Activated CD8-positive, alpha-beta T cell treated with anti-CD3 and anti-CD28 coated beads for 36 hours (primary cell): ENCODE measurements around the gene COPS6. TPM values are rescaled to one million over a fixed set of nuclear protein-coding genes. Genes with fewer than 3 reads are reported as not detected.

Experiments used
- ATAC-seq: fragments of 200-7000 bp; cut with Tn5 transposase; one replicate; pipeline ENCODE4 v1.10.0; 2021; ENCODE audit warnings: mild to moderate bottlenecking, moderate library complexity
- CTCF ChIA-PET: fragments of 350-600 bp; sonication (Branson Sonifier 250); formaldehyde crosslinking; loops from one replicate; lab custom pipeline; 2021; ENCODE audit warnings: antibody characterized with exemption; lab: Charles Lee
- POLR2A ChIA-PET: fragments of 350-600 bp; sonication (Branson Sonifier 250); formaldehyde crosslinking; loops from one replicate; lab custom pipeline; 2021; ENCODE audit warnings: antibody characterized with exemption; lab: Charles Lee
- DNase-seq: peaks from one replicate; pipeline ENCODE4 v3.0.0-alpha.2; 2020
- H3K27ac Mint-ChIP-seq: one replicate; pipeline ENCODE4 v1.8.0; 2021; ENCODE audit warnings: mild to moderate bottlenecking, mixed read lengths
- H3K27me3 Mint-ChIP-seq: one replicate; pipeline ENCODE4 v1.8.0; 2021; ENCODE audit warnings: mixed read lengths
- H3K36me3 Mint-ChIP-seq: one replicate; pipeline ENCODE4 v1.8.0; 2021; ENCODE audit warnings: low read depth, mixed read lengths
- H3K4me1 Mint-ChIP-seq: one replicate; pipeline ENCODE4 v1.8.0; 2021; ENCODE audit warnings: low read depth, mixed read lengths
- H3K4me3 Mint-ChIP-seq: one replicate; pipeline ENCODE4 v1.8.0; 2021; ENCODE audit warnings: mild to moderate bottlenecking, moderate library complexity, mixed read lengths
- H3K9me3 Mint-ChIP-seq: one replicate; pipeline ENCODE4 v1.8.0; 2021; ENCODE audit warnings: mixed read lengths
- CTCF ChIP-seq: fragments of 200-600 bp; IDR thresholded peaks from one replicate; pipeline ENCODE4 v1.8.0; 2022; ENCODE audit warnings: antibody characterized with exemption, mild to moderate bottlenecking
- intact Hi-C: fragments of 100-400 bp; cut with micrococcal nuclease; formaldehyde crosslinking; loops from one replicate; pipeline ENCODE4 v1.10.0; 2022
- total RNA-seq, 2 experiments: library from RNA; stranded (reverse); gene quantifications; one replicate each; pipeline ENCODE4 v1.2.3, GENCODE V29; 2021

The COPS6 gene
- total RNA-seq, 2 experiments from 2014 or later: 81.3 to 86.3 TPM

- H3K9me3 Mint-ChIP-seq: no peaks in the 10 kb centered on the region
- peak overlapping the region; percentile 5 for H3K27ac Mint-ChIP-seq
- DNase-seq (no peak), ATAC-seq (no peak)
- POLR2A ChIA-PET: interaction anchor here (0.7 to 3.2 kb wide), 11 partner anchors 9 to 339 kb away, joined by 3 to 12 read pairs (median 5); partner anchors contain the start of gene PVRIG
- intact Hi-C loops: no loop called here
- no peaks in the 10 kb centered on the region for H3K27me3 Mint-ChIP-seq
- CTCF ChIA-PET: interaction anchor here (0.9 kb wide), 1 partner anchor 78 kb away, joined by 3 read pairs; no protein-coding TSS in a partner anchor
- TF ChIP-seq CTCF: no peak
- H3K4me1 Mint-ChIP-seq: peaks cover 55% of the 10 kb centered on the region
- H3K36me3 Mint-ChIP-seq: peaks cover 84% of the 10 kb centered on the region
- H3K4me3 Mint-ChIP-seq: no peak overlapping the region
Observed at GRCh38 chr7:100095289-100095688, 6.5 kb downstream of the COPS6 start.

- Mint-ChIP-seq H3K27ac (peak overlapping the region; percentile 5), H3K4me3 (no peak overlapping the region), H3K36me3 (peaks cover 88% of the 10 kb centered on the region), H3K4me1 (peaks cover 53% of the 10 kb centered on the region), H3K9me3 (no peaks in the 10 kb centered on the region), H3K27me3 (no peaks in the 10 kb centered on the region)
- ChIA-PET POLR2A (interaction anchor here (1.0 to 3.2 kb wide), 9 partner anchors 9 to 124 kb away, joined by 3 to 12 read pairs (median 5); partner anchors contain the start of gene PVRIG), CTCF (interaction anchor here (0.9 kb wide), 1 partner anchor 78 kb away, joined by 3 read pairs; no protein-coding TSS in a partner anchor)
- intact Hi-C loops: no loop called here
- ATAC-seq (no peak), DNase-seq (no peak)
- no peak for TF ChIP-seq CTCF
Observed at GRCh38 chr7:100095704-100096103, 6.9 kb downstream of the COPS6 start.

GRCh38 chr7:100098913-100099312 lies 10.1 kb downstream of the COPS6 start:
- peak overlapping the region; percentile 95 for H3K27ac Mint-ChIP-seq
- POLR2A ChIA-PET: interaction anchor here (0.6 to 8.5 kb wide), 6 partner anchors 8 to 28 kb away, joined by 3 to 187 read pairs (median 31); partner anchors contain the start of genes COPS6 and MBLAC1
- peak overlapping the region; percentile 91 for H3K4me3 Mint-ChIP-seq
- H3K9me3 Mint-ChIP-seq: no peaks in the 10 kb centered on the region
- ATAC-seq (no peak), DNase-seq (no peak)
- intact Hi-C loops: no loop called here
- peaks cover 49% of the 10 kb centered on the region for H3K4me1 Mint-ChIP-seq
- no peak for TF ChIP-seq CTCF
- CTCF ChIA-PET: interaction anchor here (2.5 kb wide), 1 partner anchor 8 kb away, joined by 10 read pairs; no protein-coding TSS in a partner anchor
- peaks cover 61% of the 10 kb centered on the region for H3K36me3 Mint-ChIP-seq
- no peaks in the 10 kb centered on the region for H3K27me3 Mint-ChIP-seq

GRCh38 chr7:100099452-100099851 lies 10.7 kb downstream of the COPS6 start:
- peaks cover 58% of the 10 kb centered on the region for H3K36me3 Mint-ChIP-seq
- no peak for TF ChIP-seq CTCF
- peak overlapping the region; percentile 95 for H3K27ac Mint-ChIP-seq
- intact Hi-C loops: no loop called here
- H3K4me3 Mint-ChIP-seq: peak overlapping the region; percentile 91
- H3K27me3 Mint-ChIP-seq: no peaks in the 10 kb centered on the region
- ChIA-PET CTCF (interaction anchor here (2.5 kb wide), 1 partner anchor 9 kb away, joined by 10 read pairs; no protein-coding TSS in a partner anchor), POLR2A (interaction anchor here (0.6 to 8.5 kb wide), 7 partner anchors 8 to 48 kb away, joined by 3 to 187 read pairs (median 19); partner anchors contain the start of genes COPS6 and MBLAC1)
- DNase-seq: no peak
- ATAC-seq: no peak
- peaks cover 50% of the 10 kb centered on the region for H3K4me1 Mint-ChIP-seq
- H3K9me3 Mint-ChIP-seq: no peaks in the 10 kb centered on the region

GRCh38 chr7:100100420-100101015 lies 11.7 kb downstream of the COPS6 start:
- Mint-ChIP-seq H3K4me3 (peak overlapping the region; percentile 91), H3K4me1 (peaks cover 44% of the 10 kb centered on the region), H3K36me3 (peaks cover 51% of the 10 kb centered on the region), H3K9me3 (no peaks in the 10 kb centered on the region), H3K27ac (peak overlapping the region; percentile 95), H3K27me3 (no peaks in the 10 kb centered on the region)
- intact Hi-C loops: no loop called here
- DNase-seq (peak; percentile 87), ATAC-seq (peak; percentile 76)
- TF ChIP-seq CTCF: no peak
- POLR2A ChIA-PET: interaction anchor here (0.7 to 8.5 kb wide), 27 partner anchors 9 to 444 kb away, joined by 3 to 187 read pairs (median 4); partner anchors contain the start of genes CNPY4, COPS6, MBLAC1 and MEPCE
- CTCF ChIA-PET: interaction anchor here (0.6 to 3.1 kb wide), 9 partner anchors 8 to 50 kb away, joined by 3 to 18 read pairs (median 6); partner anchors contain the start of genes MBLAC1 and ZSCAN21
